Upper lobe of right lung (tissue), 1 donor: ENCODE data around the gene SIRT6. TPM values are rescaled to one million over a fixed set of nuclear protein-coding genes. Genes with fewer than 3 reads are reported as not detected.

Experiments
- ATAC-seq: fragments of 200-7000 bp; cut with Tn5 transposase; one replicate; pipeline ENCODE4 v1.9.1; 2020; ENCODE audit warnings: mild to moderate bottlenecking, moderate library complexity
- DNase-seq: peaks from one replicate; pipeline ENCODE4 v3.0.0-alpha.2; 2020
- H3K27ac ChIP-seq: fragments of 200-600 bp; one replicate; pipeline ENCODE4 v1.8.0; 2022
- H3K27me3 ChIP-seq: fragments of 200-600 bp; one replicate; pipeline ENCODE4 v1.8.0; 2022; ENCODE audit warnings: mild to moderate bottlenecking
- H3K36me3 ChIP-seq: fragments of 200-600 bp; one replicate; pipeline ENCODE4 v1.8.0; 2022
- H3K4me1 ChIP-seq: fragments of 200-600 bp; one replicate; pipeline ENCODE4 v1.8.0; 2022
- H3K4me3 ChIP-seq: fragments of 200-600 bp; one replicate; pipeline ENCODE4 v1.8.0; 2022; ENCODE audit warnings: mild to moderate bottlenecking
- H3K9me3 ChIP-seq: fragments of 200-600 bp; one replicate; pipeline ENCODE4 v1.8.0; 2022
- CTCF ChIP-seq: fragments of 200-600 bp; IDR thresholded peaks from one replicate; pipeline ENCODE4 v1.8.0; 2022; ENCODE audit warnings: antibody characterized with exemption
- intact Hi-C: fragments of 100-400 bp; cut with DNase I; formaldehyde crosslinking; loops from one replicate; pipeline ENCODE4 v1.11.0; 2022
- total RNA-seq: library from RNA; stranded (reverse); fragmentation: NEBNext Ultra II Directional; extraction: Animal tissue kit (Norgen Biotek cat#: 25700); gene quantifications from one replicate; pipeline ENCODE4 v1.2.1, GENCODE V29; 2021
- donor health status: DM: no; HTN: yes; CAD: no; lungs with severe emphysema.

SIRT6 gene
- total RNA-seq, 1 donor from 2014 or later, result 20.3 TPM

- Histone ChIP-seq H3K9me3 (no peaks in the 10 kb centered on the region), H3K4me1 (no peaks in the 10 kb centered on the region), H3K4me3 (no peak overlapping the region), H3K36me3 (no peaks in the 10 kb centered on the region), H3K27me3 (no peaks in the 10 kb centered on the region), H3K27ac (no peak overlapping the region)
- TF ChIP-seq CTCF, result no peak
- no peak for DNase-seq
- ATAC-seq, result no peak
- intact Hi-C loops, result no loop called here
These were observed 33.4 kb upstream of the SIRT6 start for GRCh38 chr19:4215807-4216206.

- intact Hi-C loops, result no loop called here
These were observed 30.8 kb upstream of the SIRT6 start for GRCh38 chr19:4213116-4213515.

GRCh38 chr19:4210166-4210731 lies 27.9 kb upstream of the SIRT6 start:
- Histone ChIP-seq H3K4me3 (no peak overlapping the region), H3K27ac (no peak overlapping the region), H3K9me3 (no peaks in the 10 kb centered on the region), H3K36me3 (no peaks in the 10 kb centered on the region), H3K4me1 (no peaks in the 10 kb centered on the region), H3K27me3 (no peaks in the 10 kb centered on the region)
- intact Hi-C loops, result no loop called here
- DNase-seq, result no peak
- ATAC-seq, result no peak
- no peak for TF ChIP-seq CTCF

More at GRCh38 chr19:4213116-4213515, 30.8 kb upstream of the SIRT6 start:
- H3K36me3 ChIP-seq, result no peaks in the 10 kb centered on the region
- no peaks in the 10 kb centered on the region for H3K9me3 ChIP-seq
- DNase-seq, result no peak
- H3K4me1 ChIP-seq, result no peaks in the 10 kb centered on the region
- no peak overlapping the region for H3K4me3 ChIP-seq
- no peak for ATAC-seq
- no peak overlapping the region for H3K27ac ChIP-seq
- TF ChIP-seq CTCF, result no peak
- H3K27me3 ChIP-seq, result no peaks in the 10 kb centered on the region

- ATAC-seq (peak; percentile 33), DNase-seq (no peak)
- H3K27me3 ChIP-seq, result no peaks in the 10 kb centered on the region
- H3K9me3 ChIP-seq, result no peaks in the 10 kb centered on the region
- H3K36me3 ChIP-seq, result no peaks in the 10 kb centered on the region
- no peak overlapping the region for H3K4me3 ChIP-seq
- no peak for TF ChIP-seq CTCF
- intact Hi-C loops, result no loop called here
- H3K4me1 ChIP-seq, result peaks cover 6% of the 10 kb centered on the region
- H3K27ac ChIP-seq, result no peak overlapping the region
These were observed 26.2 kb upstream of the SIRT6 start for GRCh38 chr19:4208385-4209094.

GRCh38 chr19:4206818-4207484 lies 24.6 kb upstream of the SIRT6 start:
- no peak for TF ChIP-seq CTCF
- no peaks in the 10 kb centered on the region for H3K9me3 ChIP-seq
- H3K27ac ChIP-seq, result no peak overlapping the region
- no peak for ATAC-seq
- H3K36me3 ChIP-seq, result no peaks in the 10 kb centered on the region
- no peaks in the 10 kb centered on the region for H3K27me3 ChIP-seq
- DNase-seq, result no peak
- no peak overlapping the region for H3K4me3 ChIP-seq
- peaks cover 6% of the 10 kb centered on the region for H3K4me1 ChIP-seq
- intact Hi-C loops, result no loop called here
